ENCODE measurements around the gene APLP1. TPM values are rescaled to one million over a fixed set of nuclear protein-coding genes. Genes with fewer than 3 reads are reported as not detected.

APLP1 gene
- total RNA-seq, 1 donor from 2014 or later: 0.21 TPM

- Histone ChIP-seq H3K27me3 (no peaks in the 10 kb centered on the region), H3K4me1 (no peaks in the 10 kb centered on the region), H3K36me3 (no peaks in the 10 kb centered on the region), H3K27ac (no peak overlapping the region), H3K4me3 (no peak overlapping the region), H3K9me3 (no peaks in the 10 kb centered on the region)
- TF ChIP-seq CTCF (IDR thresholded peaks at IDR 0.05): no peak
- intact Hi-C loops (cut with DNase I): no loop called here
- no peak for DNase-seq (ENCODE audit: low spot score in 2 of 2)
These were observed 57.1 kb downstream of the APLP1 start for GRCh38 chr19:35925501-35925900.

GRCh38 chr19:35928507-35928906 is 60.1 kb downstream of the APLP1 start:
- no peak for DNase-seq (ENCODE audit: low spot score in 2 of 2)
- Histone ChIP-seq H3K9me3 (no peaks in the 10 kb centered on the region), H3K36me3 (no peaks in the 10 kb centered on the region), H3K4me3 (no peak overlapping the region), H3K27me3 (no peaks in the 10 kb centered on the region), H3K4me1 (no peaks in the 10 kb centered on the region), H3K27ac (no peak overlapping the region)
- intact Hi-C loops (cut with DNase I): no loop called here
- TF ChIP-seq CTCF (IDR thresholded peaks at IDR 0.05): no peak

Other genes starting within 250 kb of the APLP1 start
- gene RBM42, start 239.5 kb upstream of the APLP1 start, total RNA-seq: 69.0 TPM
- 4.8 TPM for gene ETV2, start 226.8 kb upstream of the APLP1 start, total RNA-seq
- gene COX6B1, start 220.3 kb upstream of the APLP1 start, total RNA-seq: 301 TPM
- not detected for gene UPK1A, start 202.1 kb upstream of the APLP1 start, total RNA-seq
- not detected for gene ZBTB32, start 164.0 kb upstream of the APLP1 start, total RNA-seq
- 25.5 TPM for gene KMT2B, start 150.6 kb upstream of the APLP1 start, total RNA-seq
- not detected for gene IGFLR1, start 126.1 kb upstream of the APLP1 start, total RNA-seq
- not detected for gene U2AF1L4, start 123.2 kb upstream of the APLP1 start, total RNA-seq
- 110 TPM for gene PSENEN, start 122.9 kb upstream of the APLP1 start, total RNA-seq
- gene LIN37, start 120.0 kb upstream of the APLP1 start, total RNA-seq: 29.9 TPM
- gene HSPB6, start 111.5 kb upstream of the APLP1 start, total RNA-seq: 265 TPM
- gene PROSER3, start 110.4 kb upstream of the APLP1 start, total RNA-seq: 6.5 TPM
- 8.7 TPM for gene ARHGAP33, start 93.0 kb upstream of the APLP1 start, total RNA-seq
- not detected for gene PRODH2, start 55.7 kb upstream of the APLP1 start, total RNA-seq
- gene NPHS1, start 16.1 kb upstream of the APLP1 start, total RNA-seq: not detected
- not detected for gene KIRREL2, start 11.7 kb upstream of the APLP1 start, total RNA-seq
- gene NFKBID, start 32.0 kb downstream of the APLP1 start, total RNA-seq: 3.7 TPM
- not detected for gene HCST, start 34.0 kb downstream of the APLP1 start, total RNA-seq
- 31.5 TPM for gene TYROBP, start 39.7 kb downstream of the APLP1 start, total RNA-seq
- 26.6 TPM for gene LRFN3, start 67.8 kb downstream of the APLP1 start, total RNA-seq
- gene SDHAF1, start 126.6 kb downstream of the APLP1 start, total RNA-seq: 107 TPM
- not detected for gene SYNE4, start 140.2 kb downstream of the APLP1 start, total RNA-seq
- 35.3 TPM for gene ALKBH6, start 145.6 kb downstream of the APLP1 start, total RNA-seq
- gene CLIP3, start 164.3 kb downstream of the APLP1 start, total RNA-seq: 43.2 TPM
- not detected for gene THAP8, start 185.7 kb downstream of the APLP1 start, total RNA-seq
- not detected for gene WDR62, start 186.3 kb downstream of the APLP1 start, total RNA-seq
- gene OVOL3, start 242.6 kb downstream of the APLP1 start, total RNA-seq: not detected
- 21.0 TPM for gene POLR2I, start 246.3 kb downstream of the APLP1 start, total RNA-seq
- gene TBCB, start 246.9 kb downstream of the APLP1 start, total RNA-seq: 129 TPM